PFSK-1 (cell line): ENCODE data around the gene CD200.

Experiments
- FOXP2 ChIP-seq: optimal IDR thresholded peaks from 2 replicates; pipeline ENCODE3; 2011; ENCODE audit warnings: borderline replicate concordance, control low read depth, inconsistent platforms; ENCODE audit not compliant: insufficient read depth; ENCODE audit errors: extremely low read length, extremely low read depth
- POLR2AphosphoS5 ChIP-seq: IDR thresholded peaks from 2 replicates; pipeline ENCODE4 v1.6.1; 2012; ENCODE audit warnings: low read depth, mild to moderate bottlenecking, control low read depth, low read length, moderate library complexity
- SIN3A ChIP-seq: IDR thresholded peaks from 2 replicates; pipeline ENCODE4 v1.6.1; 2012; ENCODE audit warnings: mild to moderate bottlenecking, low read length, moderate library complexity, borderline replicate concordance; ENCODE audit not compliant: insufficient read depth
- TAF1 ChIP-seq: IDR thresholded peaks from 2 replicates; pipeline ENCODE4 v1.6.1; 2012; ENCODE audit warnings: low read length, control low read depth, borderline replicate concordance; ENCODE audit not compliant: insufficient read depth
- TF ChIP-seq, protein P1 (sequence below), 2 experiments: IDR thresholded peaks; 2 replicates each; pipeline versions ENCODE4 v1.6.1 to v1.8.0; 2011 to 2012; ENCODE audit warnings: low read depth in 2 of 2, low read length in 2 of 2, control low read depth in 1 of 2, inconsistent platforms in 1 of 2, mild to moderate bottlenecking in 1 of 2, moderate library complexity in 1 of 2; ENCODE audit not compliant: insufficient read depth in 1 of 2

The CD200 gene

DNA sequence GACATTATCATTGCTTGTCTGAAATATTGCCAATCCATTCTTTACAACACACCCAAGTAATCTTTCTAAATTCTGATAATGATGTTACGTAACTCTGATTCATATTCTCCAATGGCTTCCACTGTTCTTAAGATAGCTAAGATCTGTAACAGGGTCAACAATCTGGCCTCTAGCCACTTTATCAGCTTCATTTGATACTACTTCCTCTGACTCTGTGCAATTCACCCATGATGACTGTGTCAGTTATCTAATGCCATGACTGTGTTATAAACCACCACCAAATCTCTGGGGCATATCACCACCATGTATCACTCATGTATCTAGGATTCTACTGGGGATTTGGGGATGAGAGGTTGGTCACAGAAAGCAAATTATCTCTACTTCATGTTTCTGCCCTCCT lies 44.0 kb downstream of the CD200 start:
- no peak for TF ChIP-seq FOXP2

- TF ChIP-seq SIN3A, result no peak
These were observed 44.7 kb downstream of the CD200 start for GRCh38 chr3:112377568-112378071.

GRCh38 chr3:112379020-112379690 lies 46.2 kb downstream of the CD200 start:
- TF ChIP-seq TAF1, result no peak
- no peak for TF ChIP-seq FOXP2
- TF ChIP-seq SIN3A, result no peak
- no peak for TF ChIP-seq POLR2AphosphoS5
- TF ChIP-seq, protein P1, sequence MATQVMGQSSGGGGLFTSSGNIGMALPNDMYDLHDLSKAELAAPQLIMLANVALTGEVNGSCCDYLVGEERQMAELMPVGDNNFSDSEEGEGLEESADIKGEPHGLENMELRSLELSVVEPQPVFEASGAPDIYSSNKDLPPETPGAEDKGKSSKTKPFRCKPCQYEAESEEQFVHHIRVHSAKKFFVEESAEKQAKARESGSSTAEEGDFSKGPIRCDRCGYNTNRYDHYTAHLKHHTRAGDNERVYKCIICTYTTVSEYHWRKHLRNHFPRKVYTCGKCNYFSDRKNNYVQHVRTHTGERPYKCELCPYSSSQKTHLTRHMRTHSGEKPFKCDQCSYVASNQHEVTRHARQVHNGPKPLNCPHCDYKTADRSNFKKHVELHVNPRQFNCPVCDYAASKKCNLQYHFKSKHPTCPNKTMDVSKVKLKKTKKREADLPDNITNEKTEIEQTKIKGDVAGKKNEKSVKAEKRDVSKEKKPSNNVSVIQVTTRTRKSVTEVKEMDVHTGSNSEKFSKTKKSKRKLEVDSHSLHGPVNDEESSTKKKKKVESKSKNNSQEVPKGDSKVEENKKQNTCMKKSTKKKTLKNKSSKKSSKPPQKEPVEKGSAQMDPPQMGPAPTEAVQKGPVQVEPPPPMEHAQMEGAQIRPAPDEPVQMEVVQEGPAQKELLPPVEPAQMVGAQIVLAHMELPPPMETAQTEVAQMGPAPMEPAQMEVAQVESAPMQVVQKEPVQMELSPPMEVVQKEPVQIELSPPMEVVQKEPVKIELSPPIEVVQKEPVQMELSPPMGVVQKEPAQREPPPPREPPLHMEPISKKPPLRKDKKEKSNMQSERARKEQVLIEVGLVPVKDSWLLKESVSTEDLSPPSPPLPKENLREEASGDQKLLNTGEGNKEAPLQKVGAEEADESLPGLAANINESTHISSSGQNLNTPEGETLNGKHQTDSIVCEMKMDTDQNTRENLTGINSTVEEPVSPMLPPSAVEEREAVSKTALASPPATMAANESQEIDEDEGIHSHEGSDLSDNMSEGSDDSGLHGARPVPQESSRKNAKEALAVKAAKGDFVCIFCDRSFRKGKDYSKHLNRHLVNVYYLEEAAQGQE (IDR thresholded peaks at IDR 0.05; ENCODE audit: insufficient read depth in 1 of 2, low read depth in 2 of 2, low read length in 2 of 2), result no peak

GRCh38 chr3:112381673-112382542 lies 49.0 kb downstream of the CD200 start:
- TF ChIP-seq SIN3A (no peak), FOXP2 (no peak), POLR2AphosphoS5 (no peak), TAF1 (no peak)
- TF ChIP-seq, protein P1 (IDR thresholded peaks at IDR 0.05; ENCODE audit: insufficient read depth in 1 of 2, low read depth in 2 of 2, low read length in 2 of 2), result no peak

- TF ChIP-seq, protein P1 (IDR thresholded peaks at IDR 0.05; ENCODE audit: insufficient read depth in 1 of 2, low read depth in 2 of 2, low read length in 2 of 2), result no peak
- no peak for TF ChIP-seq SIN3A
- TF ChIP-seq POLR2AphosphoS5, result no peak
- no peak for TF ChIP-seq FOXP2
- TF ChIP-seq TAF1, result no peak
These were observed 49.7 kb downstream of the CD200 start for GRCh38 chr3:112382543-112383160.

DNA sequence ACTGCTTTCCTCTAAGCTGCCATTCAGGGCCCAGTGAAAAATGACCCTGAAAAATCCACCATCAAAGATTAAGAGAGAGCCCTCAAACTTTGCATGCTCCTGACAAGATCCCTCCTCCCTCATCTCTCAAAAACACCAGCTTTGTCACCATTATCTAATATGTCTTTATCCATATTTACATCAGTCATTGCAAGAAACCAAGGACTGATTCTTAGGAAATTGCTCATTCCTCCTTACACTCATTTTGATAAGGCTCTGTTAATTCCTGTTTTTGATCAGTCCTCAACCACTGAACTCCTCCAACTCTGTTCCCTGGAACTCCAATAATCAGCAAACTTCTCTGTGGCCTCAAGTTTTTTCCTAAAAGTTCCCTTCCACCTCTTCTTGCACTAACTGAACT lies 51.8 kb downstream of the CD200 start:
- TF ChIP-seq, protein P1 (IDR thresholded peaks at IDR 0.05; ENCODE audit: insufficient read depth in 1 of 2, low read depth in 2 of 2, low read length in 2 of 2), result no peak
- TF ChIP-seq SIN3A (no peak), POLR2AphosphoS5 (no peak), TAF1 (no peak), FOXP2 (no peak)
